Measurements from ENCODE around the gene GRIPAP1.

DNA sequence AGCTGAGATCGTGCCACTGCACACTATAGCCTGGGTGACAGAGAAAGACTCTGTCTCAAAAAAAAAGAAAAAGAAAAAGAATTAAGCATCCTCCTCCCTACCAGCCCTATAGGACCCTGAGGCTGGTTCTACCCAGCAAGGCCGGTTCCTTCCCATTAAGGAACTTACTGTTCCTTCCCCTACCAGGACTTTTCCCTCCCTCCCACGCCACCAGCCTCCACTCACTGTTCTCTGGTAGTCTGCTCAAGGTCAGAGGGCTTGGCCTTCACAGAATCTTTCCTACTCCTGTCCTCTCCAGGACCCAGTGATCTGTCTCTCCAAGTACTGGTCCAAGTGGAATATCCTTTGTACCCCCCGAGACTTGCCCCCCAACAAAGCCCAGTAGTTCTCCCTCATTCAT lies 1.4 kb downstream of the GRIPAP1 start:
- no peak for TF ChIP-seq POLR2A (IDR thresholded peaks at IDR 0.05)
- TF ChIP-seq CTCF (IDR thresholded peaks at IDR 0.05), result no peak

Data from body of pancreas (tissue), 4 donors.